HG03571 (cell line): ENCODE data around the gene LHX4.
"Not testable (repeated sequence)": the region's sequence is repeated elsewhere in the genome, so short reads cannot be mapped to it uniquely, and the experiment has no call there.

Experiments
- ATAC-seq: cut with Tn5 transposase; IDR thresholded peaks from one replicate; pipeline ENCODE4 v1.9.1; 2021; ENCODE audit not compliant: unreplicated experiment

Gene LHX4

GRCh38 chr1:180196436-180197003 is 33.5 kb upstream of the LHX4 start:
- ATAC-seq: no peak

DNA sequence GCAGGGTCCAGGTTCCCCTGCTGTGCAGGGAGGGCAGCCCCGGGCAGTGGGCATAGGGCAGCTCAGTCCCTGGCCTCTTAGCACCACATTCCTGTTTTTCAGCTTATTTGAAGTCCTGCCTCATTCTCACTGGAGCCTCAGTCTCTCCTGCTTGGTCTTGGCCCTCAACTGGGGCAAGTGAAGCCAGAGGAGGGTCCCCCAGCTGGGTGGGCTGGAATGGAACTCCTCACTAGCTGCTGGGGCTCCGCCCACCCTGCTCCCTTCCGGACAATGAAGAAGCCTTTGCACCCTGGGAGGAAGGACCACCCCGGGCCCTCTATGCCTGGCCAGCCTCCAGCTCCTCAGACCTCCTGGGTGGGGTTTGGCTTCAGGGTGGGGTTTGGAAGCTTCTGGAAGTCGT is 32.8 kb upstream of the LHX4 start:
- no peak for ATAC-seq

- ATAC-seq: no peak
Observed at GRCh38 chr1:180198196-180198595, 31.9 kb upstream of the LHX4 start.

- no peak for ATAC-seq
Observed at GRCh38 chr1:180198611-180199010, 31.5 kb upstream of the LHX4 start.

DNA sequence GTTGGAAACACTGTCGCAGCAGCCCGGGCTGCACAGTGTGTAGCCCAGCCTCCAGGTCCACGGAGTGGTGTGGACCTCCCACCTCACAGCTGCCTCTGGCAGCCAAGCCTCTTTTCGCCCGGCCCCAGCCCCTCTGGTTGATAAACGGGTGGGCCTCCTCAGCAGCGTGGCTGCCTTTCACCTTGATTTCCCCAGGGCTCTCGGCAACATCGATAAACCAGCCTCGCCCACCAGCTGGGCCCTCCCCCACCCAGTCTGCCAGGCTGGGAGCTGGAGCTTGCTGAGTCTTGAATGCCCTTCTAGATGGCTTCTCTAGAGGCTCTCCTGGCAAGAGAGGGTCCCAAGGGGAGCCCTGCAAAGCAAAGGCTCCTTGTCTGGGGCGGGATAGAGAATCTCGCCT is 31.0 kb upstream of the LHX4 start:
- no peak for ATAC-seq

- no peak for ATAC-seq
Observed at GRCh38 chr1:180201451-180202200, 28.4 kb upstream of the LHX4 start.

- ATAC-seq: not testable (repeated sequence)
Observed at GRCh38 chr1:180202588-180202987, 27.5 kb upstream of the LHX4 start.

GRCh38 chr1:180204231-180204630 is 25.8 kb upstream of the LHX4 start:
- ATAC-seq: no peak

- ATAC-seq: no peak
Observed at GRCh38 chr1:180206581-180206980, 23.5 kb upstream of the LHX4 start.

- ATAC-seq: no peak
Observed at GRCh38 chr1:180208264-180208663, 21.8 kb upstream of the LHX4 start.

- no peak for ATAC-seq
Observed at GRCh38 chr1:180210008-180210620, 19.9 kb upstream of the LHX4 start.

DNA sequence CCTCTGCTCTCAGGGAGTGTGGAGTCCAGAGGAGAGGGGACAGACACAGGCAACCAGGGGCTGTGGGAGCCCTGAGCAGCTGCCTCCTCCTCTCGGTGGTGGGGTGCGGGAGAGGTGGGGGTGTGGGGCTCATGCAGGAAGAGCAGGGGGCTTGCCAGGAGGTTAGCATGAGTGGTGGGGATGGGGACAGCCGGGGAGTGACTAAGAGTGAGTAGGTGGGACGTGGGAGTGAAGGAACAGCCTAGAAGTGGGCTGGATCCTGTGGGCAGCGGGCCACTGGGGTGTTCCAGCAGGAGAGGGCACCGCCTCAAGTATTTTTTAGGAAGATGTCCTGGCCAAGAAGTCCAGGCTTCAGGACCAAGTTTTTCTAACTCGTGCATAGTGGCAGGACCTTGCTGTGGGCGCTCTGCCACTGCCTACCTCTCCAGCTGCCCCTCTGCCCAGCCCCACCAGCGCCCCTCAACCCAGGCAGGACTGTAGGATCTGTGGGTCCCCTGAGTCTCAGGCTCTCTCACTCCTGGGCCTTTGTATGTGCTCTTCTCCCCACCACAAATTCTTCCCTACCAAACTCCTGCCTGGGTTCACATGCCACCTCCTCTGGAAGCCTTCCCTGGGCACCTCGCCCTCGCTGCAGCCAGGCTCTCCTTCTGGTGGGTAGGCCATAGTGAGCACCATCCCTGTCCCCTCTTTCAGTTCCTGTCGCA is 18.8 kb upstream of the LHX4 start:
- ATAC-seq: no peak

DNA sequence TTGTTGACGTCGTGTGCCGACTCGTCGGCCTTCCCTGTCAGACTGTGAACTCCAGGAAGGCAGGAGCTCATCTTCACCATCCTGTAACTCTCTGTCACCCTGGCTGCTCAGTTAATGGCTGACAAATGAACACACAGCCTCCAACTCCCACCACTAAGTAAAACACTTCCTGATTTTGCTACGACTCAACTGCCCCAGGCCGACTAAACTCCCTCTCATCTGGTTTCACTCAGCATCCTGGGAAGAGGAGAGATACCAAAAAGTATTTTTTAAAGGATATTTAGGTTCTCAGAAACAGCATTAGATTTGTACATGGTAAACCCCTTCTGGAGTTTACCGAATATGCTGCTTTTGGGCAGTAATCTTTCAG is 18.2 kb upstream of the LHX4 start:
- no peak for ATAC-seq

- no peak for ATAC-seq
Observed at GRCh38 chr1:180213401-180214170, 16.5 kb upstream of the LHX4 start.

DNA sequence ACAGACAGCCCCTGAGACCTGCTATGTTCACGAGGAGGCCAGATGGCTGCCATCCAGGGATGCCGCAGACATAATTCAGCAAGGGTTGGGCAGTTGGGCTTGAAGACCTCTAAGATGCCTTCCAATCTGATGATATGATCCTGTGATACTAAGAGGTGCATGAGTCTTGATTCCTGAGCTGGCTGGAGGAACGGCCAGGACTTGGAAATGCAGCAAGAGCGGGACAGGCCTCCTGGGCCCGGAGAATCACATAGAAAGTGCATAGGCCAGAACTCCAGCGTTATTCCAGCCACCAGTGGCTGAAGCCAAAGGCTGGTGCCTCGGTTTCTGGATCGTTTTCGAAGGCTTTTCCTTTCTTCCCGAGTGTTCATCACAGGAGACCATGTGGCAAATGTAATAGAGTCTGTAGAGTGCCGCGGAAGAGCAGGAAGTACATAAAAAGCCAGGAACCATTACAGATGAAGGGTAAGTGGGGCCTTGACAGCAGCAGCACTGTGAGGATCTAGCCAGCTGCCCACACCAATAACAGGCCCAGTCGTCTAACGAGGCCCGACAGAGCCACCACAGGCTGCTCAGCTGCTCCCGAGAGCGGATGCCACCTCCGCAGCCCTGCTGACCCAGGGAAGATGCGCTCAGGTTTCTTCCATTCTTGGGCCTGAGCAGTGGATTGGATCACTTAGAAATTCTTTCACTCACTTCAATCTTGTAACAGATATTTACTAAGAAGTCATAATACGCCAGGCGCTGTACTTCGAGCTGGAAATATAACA is 14.0 kb upstream of the LHX4 start:
- no peak for ATAC-seq

GRCh38 chr1:180217006-180217405 is 13.1 kb upstream of the LHX4 start:
- ATAC-seq: no peak

- ATAC-seq: no peak
Observed at GRCh38 chr1:180218806-180219765, 11.0 kb upstream of the LHX4 start.

- ATAC-seq: no peak
Observed at GRCh38 chr1:180219776-180220175, 10.3 kb upstream of the LHX4 start.

DNA sequence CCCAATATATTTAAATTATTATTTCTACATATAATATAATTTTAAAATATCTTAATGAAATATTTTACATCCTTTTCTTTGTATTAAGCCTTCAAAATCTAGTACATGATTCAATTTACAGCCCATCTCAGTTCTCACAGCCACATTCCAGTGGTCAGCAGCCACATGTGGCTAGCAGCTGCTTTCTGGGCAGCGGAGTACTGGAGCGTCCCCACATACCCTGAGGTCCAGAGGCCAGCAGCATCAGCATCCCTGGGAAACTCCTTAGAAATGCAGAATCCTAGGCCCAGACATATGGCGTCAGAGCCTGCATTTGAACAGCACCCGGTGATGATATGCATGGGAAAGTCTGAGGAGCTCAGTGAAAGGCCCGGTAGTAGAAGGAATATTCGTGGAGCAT is 8.6 kb upstream of the LHX4 start:
- no peak for ATAC-seq
